ENCODE measurements around the gene CAMTA1.

Gene CAMTA1

DNA sequence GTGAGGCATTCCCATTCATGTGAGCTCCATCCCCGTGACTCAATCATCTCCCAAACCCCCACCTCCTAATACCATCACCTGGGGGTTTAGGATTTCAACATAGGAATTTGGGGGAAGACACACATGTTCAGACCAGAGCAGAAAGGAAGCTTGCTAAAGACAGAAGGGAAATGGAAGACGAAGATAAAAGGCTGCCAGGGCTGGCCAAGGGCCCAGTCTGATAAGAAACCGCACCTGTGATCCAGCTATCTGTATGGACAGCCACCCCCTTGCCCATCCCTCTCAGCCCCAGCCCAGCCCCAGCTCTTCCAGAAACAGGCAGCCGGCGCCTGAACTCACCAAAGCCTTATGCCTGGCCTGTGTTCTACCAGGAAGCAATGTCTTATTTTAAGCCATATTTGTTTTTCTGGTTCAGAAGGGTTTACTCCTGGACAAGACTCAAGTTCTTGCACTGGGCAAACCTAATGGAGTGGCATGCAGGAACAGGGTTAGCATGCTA lies 787.4 kb downstream of the CAMTA1 start:
- no peak for DNase-seq

- no peak for DNase-seq
Measured at GRCh38 chr1:7573481-7573880, 788.2 kb downstream of the CAMTA1 start.

- DNase-seq: no peak
Measured at GRCh38 chr1:7574121-7575040, 789.1 kb downstream of the CAMTA1 start.

- DNase-seq: no peak
Measured at GRCh38 chr1:7575041-7575400, 789.8 kb downstream of the CAMTA1 start.

DNA sequence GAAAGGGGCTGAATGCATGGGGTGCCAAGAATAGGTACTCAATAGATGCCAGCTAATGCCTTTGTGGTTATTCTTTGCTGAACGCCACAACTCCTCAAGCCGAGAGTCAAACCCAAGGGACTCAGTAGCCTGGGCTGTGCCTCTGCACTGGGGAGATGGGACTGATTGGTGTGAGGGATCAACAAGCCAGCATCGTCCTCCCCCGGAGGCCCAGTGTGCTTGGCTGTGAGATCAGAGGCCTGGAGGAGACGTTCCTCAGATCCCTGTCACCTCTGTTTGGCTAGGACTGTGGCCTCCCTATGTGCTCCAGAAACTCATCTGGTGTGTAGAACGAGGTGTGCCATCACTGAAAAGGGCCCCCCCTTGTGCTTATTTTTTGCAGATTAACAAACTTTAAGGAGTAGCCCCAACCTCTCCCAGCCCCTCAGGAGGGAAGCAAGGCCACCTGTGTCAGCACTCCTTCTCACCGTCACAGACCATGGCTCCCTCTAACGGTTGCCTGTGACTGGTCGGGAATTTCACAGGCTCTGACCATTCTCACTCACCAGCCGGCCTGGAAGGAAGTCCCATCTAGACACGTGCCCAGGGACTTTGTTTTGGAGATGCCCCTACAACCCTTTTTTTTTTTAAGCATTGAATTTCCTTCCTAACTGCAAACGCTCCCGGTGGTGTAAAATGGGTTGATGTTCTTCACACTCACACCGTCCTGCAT lies 791.8 kb downstream of the CAMTA1 start:
- no peak for DNase-seq

- DNase-seq: no peak
Measured at GRCh38 chr1:7578206-7578605, 793.0 kb downstream of the CAMTA1 start.

DNA sequence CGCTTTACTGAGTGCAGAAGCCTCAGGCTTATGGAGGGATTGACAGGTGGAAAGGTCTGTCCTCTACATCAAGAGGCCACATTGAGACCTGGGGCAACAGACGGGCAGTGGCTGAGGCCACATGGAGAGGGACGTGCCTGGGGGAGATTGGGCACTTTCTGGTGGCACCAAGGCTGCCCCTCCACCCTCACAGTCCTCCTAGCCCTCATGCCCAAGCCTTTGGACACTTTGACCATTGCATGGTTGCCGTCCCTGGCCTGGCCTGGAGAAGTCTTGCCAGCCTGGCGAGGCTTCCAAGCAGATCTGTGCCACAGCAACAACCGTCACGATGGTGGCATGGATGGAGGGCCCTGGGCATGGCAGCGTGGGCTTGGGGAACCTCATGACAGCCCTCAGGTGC lies 793.8 kb downstream of the CAMTA1 start:
- no peak for DNase-seq

GRCh38 chr1:7579831-7580804 lies 794.9 kb downstream of the CAMTA1 start:
- DNase-seq: no peak

GRCh38 chr1:7580923-7581753 lies 795.9 kb downstream of the CAMTA1 start:
- no peak for DNase-seq

DNA sequence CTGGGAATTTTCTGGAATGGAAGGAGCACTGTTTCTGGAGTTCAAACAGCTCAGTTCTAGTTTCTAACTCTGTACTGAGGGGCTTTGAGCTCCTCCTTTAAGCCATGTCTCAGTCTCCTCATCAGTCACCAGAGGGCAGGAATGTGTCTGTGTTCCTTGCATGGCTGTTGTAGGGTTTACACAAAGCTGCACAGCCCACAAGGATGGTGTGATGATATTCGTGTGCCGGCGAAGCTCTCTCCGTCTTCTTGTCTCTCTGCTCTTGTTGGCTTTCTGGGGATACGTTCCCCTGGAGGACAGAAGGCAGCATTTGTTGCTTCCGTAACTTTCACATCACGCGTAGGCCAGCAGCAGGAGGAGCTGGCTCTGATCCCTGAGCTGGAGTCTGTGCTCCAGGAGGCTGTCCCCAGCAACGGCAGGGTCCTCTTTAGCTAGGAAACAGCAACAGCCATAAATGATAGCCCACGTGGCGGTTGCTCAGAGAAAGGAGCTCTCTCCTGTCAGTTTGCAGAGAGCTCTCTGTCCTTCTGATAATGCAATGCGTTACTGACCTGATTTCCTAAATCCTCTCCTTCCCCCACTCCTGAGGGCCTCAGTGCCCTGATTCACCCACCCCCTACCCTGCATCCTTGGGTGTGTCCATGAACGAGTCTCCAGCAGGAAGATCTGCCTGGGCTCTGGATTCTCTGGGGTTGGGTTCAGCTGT lies 796.7 kb downstream of the CAMTA1 start:
- no peak for DNase-seq

- DNase-seq: no peak
Measured at GRCh38 chr1:7582460-7582972, 797.3 kb downstream of the CAMTA1 start.

- no peak for DNase-seq
Measured at GRCh38 chr1:7583291-7584096, 798.2 kb downstream of the CAMTA1 start.

DNA sequence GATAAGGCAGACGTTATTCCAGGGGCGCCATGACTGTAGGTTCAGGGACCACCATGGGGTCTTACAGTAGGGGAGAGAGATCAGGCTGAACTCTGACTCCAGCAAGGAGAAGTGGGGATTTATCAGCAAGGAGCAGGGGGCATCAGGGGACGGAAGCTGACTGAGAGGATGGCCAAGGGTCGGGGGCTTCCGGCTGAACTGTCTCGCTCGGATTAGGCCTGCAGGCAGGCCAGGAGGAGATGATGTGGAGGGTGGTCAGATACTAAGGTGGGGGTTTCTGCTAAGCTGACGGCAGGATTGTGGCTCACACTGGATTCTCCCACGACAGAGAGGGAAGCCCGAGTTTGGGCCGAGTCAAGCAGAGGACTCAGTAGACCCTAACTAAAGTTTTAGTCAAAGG lies 798.9 kb downstream of the CAMTA1 start:
- DNase-seq: no peak

- no peak for DNase-seq
Measured at GRCh38 chr1:7584643-7585042, 799.4 kb downstream of the CAMTA1 start.

GRCh38 chr1:7585216-7585907 lies 800.1 kb downstream of the CAMTA1 start:
- DNase-seq: no peak

GRCh38 chr1:7586031-7586941 lies 801.0 kb downstream of the CAMTA1 start:
- DNase-seq: no peak

GRCh38 chr1:7587108-7587772 lies 802.0 kb downstream of the CAMTA1 start:
- DNase-seq: no peak
